Ascending aorta (tissue), 2 donors: ENCODE data around the gene FOXA2. TPM values are rescaled to one million over a fixed set of nuclear protein-coding genes. Genes with fewer than 3 reads are reported as not detected.
A peak's percentile ranks its signal among the peaks of the same experiment; 100 is the strongest.

Experiments used
- DNase-seq, 2 donors: peaks; one replicate each; pipeline ENCODE4 v3.0.0-alpha.2; 2019; ENCODE audit warnings: low spot score in 2 of 2
- H3K27ac ChIP-seq, 2 donors: fragments of 200-600 bp; sonication (generic); one replicate each; pipeline ENCODE4 v1.5.1; 2016 to 2017; ENCODE audit warnings: mild to moderate bottlenecking in 1 of 2
- H3K27me3 ChIP-seq: fragments of 200-600 bp; sonication (generic); one replicate; pipeline ENCODE4 v1.5.1; 2017
- H3K36me3 ChIP-seq, 2 donors: fragments of 200-600 bp; sonication (generic); one replicate each; pipeline ENCODE4 v1.5.1; 2016
- H3K4me1 ChIP-seq, 2 donors: fragments of 200-600 bp; sonication (generic); one replicate each; pipeline ENCODE4 v1.5.1; 2016 to 2017; ENCODE audit warnings: mild to moderate bottlenecking in 1 of 2
- H3K4me3 ChIP-seq, 2 donors: fragments of 200-600 bp; sonication (generic); one replicate each; pipeline ENCODE4 v1.5.1; 2016 to 2017; ENCODE audit warnings: mild to moderate bottlenecking in 1 of 2
- H3K9me3 ChIP-seq, 2 donors: fragments of 200-600 bp; sonication (generic); one replicate each; pipeline ENCODE4 v1.5.1; 2016
- CTCF ChIP-seq, 3 experiments: fragments of 200-600 bp in 2 of 3; fragments of 450-650 bp in 1 of 3; sonication (generic) in 2 of 3; IDR thresholded peaks; one replicate each; pipeline ENCODE4 v1.5.1; 2016 to 2019; ENCODE audit warnings: antibody characterized with exemption in 3 of 3, mild to moderate bottlenecking in 1 of 3, moderate library complexity in 1 of 3
- intact Hi-C: fragments of 100-400 bp; cut with DNase I; formaldehyde crosslinking; loops from one replicate; pipeline ENCODE4 v1.15.1; 2023
- total RNA-seq: library from RNA; depleted of rRNA; stranded (reverse); fragments of >200 nt; gene quantifications from one replicate; pipeline ENCODE4 v1.1.0, GENCODE V29; 2016

FOXA2 gene
- total RNA-seq, 1 donor from 2014 or later: not detected

GRCh38 chr20:22582964-22583772, 1.2 kb downstream of the FOXA2 start:
- Histone ChIP-seq H3K4me1 (peaks cover 7 to 11% of the 10 kb centered on the region in 2 donors), H3K9me3 (no peaks in the 10 kb centered on the region), H3K27ac (no peak overlapping the region), H3K4me3 (peak overlapping the region; percentile 36 to 53), H3K36me3 (no peaks in the 10 kb centered on the region), H3K27me3 (peaks cover 32% of the 10 kb centered on the region)
- TF ChIP-seq CTCF (IDR thresholded peaks at IDR 0.05): no peak
- no peak for DNase-seq
- intact Hi-C loops: no loop called here

- peak overlapping the region; percentile 36 to 53 for H3K4me3 ChIP-seq
- no peak for TF ChIP-seq CTCF (IDR thresholded peaks at IDR 0.05)
- H3K27me3 ChIP-seq: peaks cover 32% of the 10 kb centered on the region
- intact Hi-C loops: no loop called here
- H3K36me3 ChIP-seq: no peaks in the 10 kb centered on the region
- H3K27ac ChIP-seq: no peak overlapping the region
- H3K9me3 ChIP-seq: no peaks in the 10 kb centered on the region
- peaks cover 7 to 11% of the 10 kb centered on the region in 2 donors for H3K4me1 ChIP-seq
- no peak for DNase-seq
These were observed 1.9 kb downstream of the FOXA2 start for GRCh38 chr20:22582386-22582963.

GRCh38 chr20:22581437-22582385, 2.7 kb downstream of the FOXA2 start:
- no peak overlapping the region for H3K27ac ChIP-seq
- no peak for TF ChIP-seq CTCF (IDR thresholded peaks at IDR 0.05)
- peaks cover 7 to 11% of the 10 kb centered on the region in 2 donors for H3K4me1 ChIP-seq
- peak overlapping the region in 1 of 2 donors; percentile 53 for H3K4me3 ChIP-seq
- no peaks in the 10 kb centered on the region for H3K36me3 ChIP-seq
- no peaks in the 10 kb centered on the region for H3K9me3 ChIP-seq
- no peak for DNase-seq
- H3K27me3 ChIP-seq: peaks cover 30% of the 10 kb centered on the region
- intact Hi-C loops: no loop called here

GRCh38 chr20:22579711-22580697, 4.4 kb downstream of the FOXA2 start:
- Histone ChIP-seq H3K9me3 (no peaks in the 10 kb centered on the region), H3K27ac (no peak overlapping the region), H3K4me3 (no peak overlapping the region), H3K27me3 (peaks cover 26% of the 10 kb centered on the region), H3K36me3 (no peaks in the 10 kb centered on the region), H3K4me1 (peaks cover 7 to 11% of the 10 kb centered on the region in 2 donors)
- intact Hi-C loops: no loop called here
- TF ChIP-seq CTCF (IDR thresholded peaks at IDR 0.05): no peak
- DNase-seq: no peak

GRCh38 chr20:22579119-22579427, 5.3 kb downstream of the FOXA2 start:
- no peak overlapping the region for H3K27ac ChIP-seq
- peaks cover 21% of the 10 kb centered on the region for H3K27me3 ChIP-seq
- no peaks in the 10 kb centered on the region for H3K9me3 ChIP-seq
- H3K4me1 ChIP-seq: peaks cover 7 to 9% of the 10 kb centered on the region in 2 donors
- no peak for DNase-seq
- no peak for TF ChIP-seq CTCF (IDR thresholded peaks at IDR 0.05)
- no peaks in the 10 kb centered on the region for H3K36me3 ChIP-seq
- H3K4me3 ChIP-seq: no peak overlapping the region
- intact Hi-C loops: no loop called here
